Thyroid gland (tissue), 4 donors: ENCODE data around the gene ITLN1.

Experiments
- CTCF ChIP-seq, 6 experiments: fragments of 200-600 bp in 3 of 6; fragments of 450-650 bp in 3 of 6; sonication (generic) in 3 of 6; IDR thresholded peaks; one replicate each; pipeline ENCODE4 v1.5.1; 2016 to 2019; ENCODE audit warnings: antibody characterized with exemption in 6 of 6, mild to moderate bottlenecking in 2 of 6, inconsistent platforms in 1 of 6, moderate library complexity in 1 of 6
- POLR2A ChIP-seq, 2 donors: fragments of 450-650 bp; IDR thresholded peaks; one replicate each; pipeline ENCODE4 v1.6.1; 2017; ENCODE audit warnings: antibody characterized with exemption in 2 of 2, mild to moderate bottlenecking in 2 of 2, moderate library complexity in 1 of 2

GRCh38 chr1:160866695-160867260 lies 18.2 kb downstream of the ITLN1 start:
- TF ChIP-seq CTCF (IDR thresholded peaks at IDR 0.05): no peak
- no peak for TF ChIP-seq POLR2A (IDR thresholded peaks at IDR 0.05)
